ENCODE measurements around the gene KIAA0513. TPM values are rescaled to one million over a fixed set of nuclear protein-coding genes. Genes with fewer than 3 reads are reported as not detected.

The KIAA0513 gene
- total RNA-seq, 4 donors from 2014 or later, result 6.2 to 8.4 (median 7.5) TPM

DNA sequence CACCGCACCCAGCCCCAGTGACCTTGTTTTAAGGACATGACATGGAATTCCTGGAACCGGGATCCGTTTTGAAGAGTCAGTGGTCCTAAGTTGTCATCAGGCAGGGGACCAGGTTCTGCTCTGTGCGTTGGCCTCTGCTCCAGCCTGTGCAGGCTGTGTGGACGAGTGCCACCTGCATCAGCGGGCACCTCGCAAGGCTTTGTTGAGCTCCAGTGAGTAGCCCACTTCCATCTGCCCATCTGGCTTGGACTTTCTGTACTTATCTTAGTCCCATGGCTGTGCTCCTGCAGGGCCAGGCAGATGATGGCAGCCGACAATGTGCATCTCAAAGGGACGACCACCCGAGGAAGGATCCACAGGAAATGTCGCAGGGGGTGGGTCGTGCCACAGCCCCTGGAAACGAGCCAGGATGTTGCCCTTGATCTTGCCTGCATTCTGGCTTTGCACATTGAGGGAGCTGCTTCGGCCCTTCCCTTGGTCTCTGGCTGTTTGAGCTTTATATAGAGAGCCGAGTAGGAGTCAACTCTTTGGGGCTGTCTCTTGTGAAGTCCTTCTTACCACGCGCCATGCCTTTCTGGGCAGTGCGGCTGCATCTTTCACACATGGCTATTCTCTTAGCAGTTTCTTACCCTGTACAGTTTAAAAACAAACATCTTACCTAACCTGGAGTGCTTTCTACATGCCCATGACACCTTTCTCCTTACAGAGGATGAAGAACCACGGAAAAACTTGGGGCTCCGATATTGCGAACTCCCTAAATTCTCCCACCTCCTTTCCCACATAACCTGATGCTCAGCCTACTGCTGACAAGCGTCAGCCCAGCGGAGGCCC is 18.3 kb downstream of the KIAA0513 start:
- no peak for DNase-seq
- Histone ChIP-seq H3K36me3 (no peaks in the 10 kb centered on the region), H3K4me1 (peaks cover 6 to 11% of the 10 kb centered on the region in 2 donors), H3K4me3 (replicated peaks in 1 of 3) (no peak overlapping the region), H3K27ac (no peak overlapping the region), H3K9me3 (no peaks in the 10 kb centered on the region), H3K27me3 (no peaks in the 10 kb centered on the region)
- TF ChIP-seq, protein P1, sequence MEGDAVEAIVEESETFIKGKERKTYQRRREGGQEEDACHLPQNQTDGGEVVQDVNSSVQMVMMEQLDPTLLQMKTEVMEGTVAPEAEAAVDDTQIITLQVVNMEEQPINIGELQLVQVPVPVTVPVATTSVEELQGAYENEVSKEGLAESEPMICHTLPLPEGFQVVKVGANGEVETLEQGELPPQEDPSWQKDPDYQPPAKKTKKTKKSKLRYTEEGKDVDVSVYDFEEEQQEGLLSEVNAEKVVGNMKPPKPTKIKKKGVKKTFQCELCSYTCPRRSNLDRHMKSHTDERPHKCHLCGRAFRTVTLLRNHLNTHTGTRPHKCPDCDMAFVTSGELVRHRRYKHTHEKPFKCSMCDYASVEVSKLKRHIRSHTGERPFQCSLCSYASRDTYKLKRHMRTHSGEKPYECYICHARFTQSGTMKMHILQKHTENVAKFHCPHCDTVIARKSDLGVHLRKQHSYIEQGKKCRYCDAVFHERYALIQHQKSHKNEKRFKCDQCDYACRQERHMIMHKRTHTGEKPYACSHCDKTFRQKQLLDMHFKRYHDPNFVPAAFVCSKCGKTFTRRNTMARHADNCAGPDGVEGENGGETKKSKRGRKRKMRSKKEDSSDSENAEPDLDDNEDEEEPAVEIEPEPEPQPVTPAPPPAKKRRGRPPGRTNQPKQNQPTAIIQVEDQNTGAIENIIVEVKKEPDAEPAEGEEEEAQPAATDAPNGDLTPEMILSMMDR (IDR thresholded peaks at IDR 0.05), result no peak
- TF ChIP-seq POLR2A (IDR thresholded peaks at IDR 0.05), result no peak
- intact Hi-C loops (cut with DNase I), result no loop called here
- WGBS, 2 donors, result 93 to 95% methylated on average over 18 to 19 of the region's 23 CpGs

DNA sequence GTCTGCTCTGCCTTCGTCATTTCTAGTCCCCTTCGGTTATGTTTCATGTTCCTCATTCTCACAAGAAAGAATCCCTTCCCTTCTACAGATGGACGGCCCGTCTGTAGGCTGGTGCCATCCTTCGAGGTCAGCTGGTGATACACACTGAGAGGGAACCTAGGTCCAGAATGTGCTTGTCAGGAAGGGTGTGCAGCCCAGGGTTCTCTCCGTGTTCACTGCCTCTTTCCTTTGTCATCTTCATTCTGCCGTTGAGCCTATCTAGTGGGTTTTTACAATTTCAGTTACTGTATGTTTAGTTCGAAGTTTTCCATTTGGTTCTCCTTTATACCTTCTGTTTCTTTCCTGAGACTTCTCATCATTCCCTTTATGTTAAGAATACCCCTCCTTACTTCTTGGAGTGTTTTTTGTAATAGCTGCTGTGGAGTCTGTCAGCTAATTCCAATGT is 18.9 kb downstream of the KIAA0513 start:
- no peak overlapping the region for H3K4me3 ChIP-seq (replicated peaks in 1 of 3)
- no peak for DNase-seq
- H3K36me3 ChIP-seq, result no peaks in the 10 kb centered on the region
- no peaks in the 10 kb centered on the region for H3K27me3 ChIP-seq
- peaks cover 6 to 11% of the 10 kb centered on the region in 2 donors for H3K4me1 ChIP-seq
- TF ChIP-seq, protein P1 (IDR thresholded peaks at IDR 0.05), result no peak
- no peak for TF ChIP-seq POLR2A (IDR thresholded peaks at IDR 0.05)
- H3K9me3 ChIP-seq, result no peaks in the 10 kb centered on the region
- no peak overlapping the region for H3K27ac ChIP-seq
- intact Hi-C loops (cut with DNase I), result no loop called here
- WGBS, 2 donors, result 87 to 93% methylated on average over 8 of the region's 8 CpGs

DNA sequence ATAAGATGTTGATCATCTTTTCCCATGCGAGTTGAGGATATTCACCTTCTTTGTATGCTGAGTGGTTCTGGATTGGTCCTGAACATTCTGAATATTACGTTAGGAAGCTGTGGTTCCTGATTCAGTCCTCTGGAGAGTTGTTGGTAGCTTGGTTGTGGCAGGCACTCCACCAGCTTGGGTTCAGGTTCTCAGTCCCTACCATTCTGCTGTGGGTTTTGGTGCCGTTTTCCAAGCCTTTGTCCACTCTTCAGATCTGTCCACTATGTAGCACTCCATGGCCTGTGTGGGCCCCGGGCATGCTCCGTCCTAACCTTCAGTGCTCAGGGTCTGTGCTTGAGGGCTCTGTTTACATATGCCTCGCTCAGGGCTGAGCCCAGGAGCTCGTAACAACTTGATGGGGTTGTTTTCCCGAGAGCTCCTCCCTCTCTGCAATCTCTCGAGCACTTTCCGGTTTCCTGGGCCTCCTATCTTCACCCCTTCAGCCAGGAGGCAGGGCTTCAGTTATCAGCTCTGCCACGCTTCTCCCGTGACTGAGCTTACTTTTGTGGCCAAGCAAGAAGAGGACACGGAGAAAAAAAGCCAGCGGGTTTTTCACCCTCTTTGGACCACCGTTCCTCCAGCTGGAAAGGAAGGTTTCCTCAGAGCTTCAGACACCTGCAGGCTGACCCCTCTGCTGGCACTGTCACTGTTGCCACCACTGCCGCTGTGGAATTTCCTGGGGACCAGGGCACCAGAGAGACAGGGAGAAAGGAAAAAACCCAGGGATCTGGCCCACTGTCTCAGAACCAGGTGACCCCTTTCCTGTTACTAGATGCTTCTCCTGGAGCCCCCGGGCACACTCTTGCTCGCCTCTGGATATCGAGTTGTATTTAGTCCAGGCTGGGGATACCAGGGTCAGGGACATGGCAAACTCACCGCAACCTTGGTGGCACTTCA is 19.6 kb downstream of the KIAA0513 start:
- 57 to 59% methylated on average over 20 of the region's 20 CpGs for WGBS, 2 donors
- Histone ChIP-seq H3K27me3 (no peaks in the 10 kb centered on the region), H3K36me3 (no peaks in the 10 kb centered on the region), H3K9me3 (no peaks in the 10 kb centered on the region), H3K4me3 (replicated peaks in 1 of 3) (no peak overlapping the region), H3K27ac (peak overlapping the region in 1 of 3 donors; percentile 3), H3K4me1 (peaks cover 6 to 11% of the 10 kb centered on the region in 2 donors)
- no peak for TF ChIP-seq POLR2A (IDR thresholded peaks at IDR 0.05)
- TF ChIP-seq, protein P1 (IDR thresholded peaks at IDR 0.05), result no peak
- intact Hi-C loops (cut with DNase I), result no loop called here
- DNase-seq, result peak; percentile 64 to 69

DNA sequence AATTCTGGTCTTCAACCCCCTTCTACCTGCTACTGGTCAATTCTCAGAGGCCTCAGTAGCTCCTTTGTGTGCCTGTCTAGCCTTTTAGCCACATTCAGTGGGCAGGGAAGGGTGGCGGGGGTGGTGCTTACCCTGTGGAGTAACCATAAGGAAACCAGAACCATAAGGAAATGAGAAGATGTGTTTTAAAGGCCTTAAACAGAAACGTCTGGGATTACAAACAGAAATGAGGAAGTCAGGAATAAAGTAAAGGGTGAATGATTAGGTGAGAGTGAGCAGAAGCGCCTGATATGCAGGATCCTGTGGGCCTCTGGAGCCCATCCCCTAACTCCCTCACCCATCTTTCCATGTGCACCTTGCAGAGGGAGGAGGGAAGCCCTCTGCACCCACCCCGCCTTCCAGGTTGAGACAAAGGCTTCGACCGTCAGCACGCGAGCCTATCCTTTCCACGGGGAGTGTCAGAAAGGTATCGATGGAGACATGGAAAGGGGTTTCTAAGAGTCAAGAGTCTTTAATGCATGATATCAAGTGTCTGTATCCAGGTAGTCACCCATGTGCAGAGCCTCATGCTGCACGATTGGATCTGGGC is 20.4 kb downstream of the KIAA0513 start:
- no peak overlapping the region for H3K27ac ChIP-seq
- WGBS, 2 donors, result 93 to 95% methylated on average over 11 of the region's 11 CpGs
- intact Hi-C loops (cut with DNase I), result no loop called here

More for the DNA sequence above, 20.4 kb downstream of the KIAA0513 start:
- no peaks in the 10 kb centered on the region for H3K9me3 ChIP-seq
- no peak for TF ChIP-seq POLR2A (IDR thresholded peaks at IDR 0.05)
- TF ChIP-seq, protein P1 (IDR thresholded peaks at IDR 0.05), result no peak
- no peaks in the 10 kb centered on the region for H3K36me3 ChIP-seq
- no peaks in the 10 kb centered on the region for H3K27me3 ChIP-seq
- DNase-seq, result no peak
- H3K4me1 ChIP-seq, result peaks cover 6 to 11% of the 10 kb centered on the region in 2 donors
- H3K4me3 ChIP-seq (replicated peaks in 1 of 3), result no peak overlapping the region

Measured in thyroid gland (tissue), 4 donors.